MM.1S (cell line): ENCODE data around the gene SLC9A4.

ENCODE experiments used
- DNase-seq: peaks from one replicate; pipeline ENCODE4 v3.0.0-alpha.2; 2015
- H2AFZ ChIP-seq: fragments of 300-600 bp; sonication (generic); 2 replicates; pipeline ENCODE4 v1.6.0; 2016; ENCODE audit warnings: antibody characterized with exemption, low read length
- H3F3A ChIP-seq: fragments of 300-600 bp; sonication (generic); 2 replicates; pipeline ENCODE4 v1.6.1; 2016; ENCODE audit warnings: mild to moderate bottlenecking, antibody characterized with exemption, low read length, moderate library complexity, mixed read lengths; ENCODE audit not compliant: insufficient read depth
- H3K27ac ChIP-seq: fragments of 300-600 bp; sonication (generic); 2 replicates; pipeline ENCODE4 v1.5.1; 2016; ENCODE audit warnings: mild to moderate bottlenecking, low read length
- H3K27me3 ChIP-seq: fragments of 300-600 bp; sonication (generic); replicated peaks from 2 replicates; pipeline ENCODE4 v1.6.0; 2016; ENCODE audit warnings: low read length; ENCODE audit not compliant: insufficient read depth
- H3K36me3 ChIP-seq: fragments of 300-600 bp; sonication (generic); replicated peaks from 2 replicates; pipeline ENCODE4 v1.6.1; 2016; ENCODE audit warnings: mild to moderate bottlenecking, low read length, mixed read lengths; ENCODE audit not compliant: insufficient read depth
- H3K4me1 ChIP-seq: fragments of 300-600 bp; sonication (generic); 2 replicates; pipeline ENCODE4 v1.6.1; 2016; ENCODE audit warnings: low read length, mixed read lengths
- H3K4me2 ChIP-seq: fragments of 300-600 bp; sonication (generic); 2 replicates; pipeline ENCODE4 v1.6.0; 2016; ENCODE audit warnings: low read depth, low read length
- H3K4me3 ChIP-seq: fragments of 300-600 bp; sonication (generic); 2 replicates; pipeline ENCODE4 v1.5.1; 2016; ENCODE audit warnings: low read length, mixed read lengths
- H3K79me2 ChIP-seq: fragments of 300-600 bp; sonication (generic); 2 replicates; pipeline ENCODE4 v1.6.1; 2016; ENCODE audit warnings: mixed run types, low read length, mixed read lengths
- H3K9ac ChIP-seq: fragments of 300-600 bp; sonication (generic); 2 replicates; pipeline ENCODE4 v1.6.1; 2016; ENCODE audit warnings: low read length, mixed read lengths
- H3K9me2 ChIP-seq: fragments of 300-600 bp; sonication (generic); replicated peaks from 2 replicates; pipeline ENCODE4 v1.6.1; 2016; ENCODE audit warnings: mild to moderate bottlenecking, low read length, mixed read lengths; ENCODE audit not compliant: insufficient read depth
- H3K9me3 ChIP-seq: fragments of 300-600 bp; sonication (generic); replicated peaks from 2 replicates; pipeline ENCODE4 v1.6.1; 2016; ENCODE audit warnings: mild to moderate bottlenecking, low read length, mixed read lengths; ENCODE audit not compliant: insufficient read depth
- H4K20me1 ChIP-seq: fragments of 300-600 bp; sonication (generic); 2 replicates; pipeline ENCODE4 v1.6.1; 2016; ENCODE audit warnings: mild to moderate bottlenecking, low read length, moderate library complexity, mixed read lengths; ENCODE audit not compliant: insufficient read depth
- CTCF ChIP-seq: fragments of 300-600 bp; sonication (generic); IDR thresholded peaks from 2 replicates; pipeline ENCODE4 v1.5.1; 2016; ENCODE audit warnings: antibody characterized with exemption, low read length, mixed read lengths
- EZH2 ChIP-seq: fragments of 300-600 bp; sonication (generic); optimal IDR thresholded peaks from 2 replicates; pipeline ENCODE3; 2017; ENCODE audit warnings: low read depth, mild to moderate bottlenecking, antibody characterized with exemption, low read length, mixed read lengths
- EZH2phosphoT487 ChIP-seq: fragments of 300-600 bp; sonication (generic); IDR thresholded peaks from 2 replicates; pipeline ENCODE4 v1.6.1; 2018; ENCODE audit warnings: antibody characterized with exemption, low read length

The SLC9A4 gene

DNA sequence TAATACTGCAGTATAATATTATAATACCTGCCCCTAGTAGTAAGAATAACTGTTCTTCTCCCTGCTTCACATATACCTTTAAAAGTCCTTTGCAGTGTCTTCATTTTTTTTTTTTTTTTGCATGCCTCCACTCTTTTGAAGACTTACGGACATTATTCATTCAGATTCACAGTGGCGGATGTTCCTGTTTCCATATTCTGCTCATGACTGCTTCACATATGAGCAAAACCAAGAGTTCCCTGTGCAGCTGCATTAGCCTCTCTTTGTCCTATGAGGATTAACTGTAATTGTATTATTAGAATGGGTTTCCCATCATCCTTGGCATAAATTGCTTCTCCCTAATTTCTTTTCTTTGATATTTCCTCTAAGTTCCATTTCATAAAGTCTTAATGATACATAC is 37.3 kb upstream of the SLC9A4 start:
- Histone ChIP-seq H3K4me2 (no peak overlapping the region), H3K4me1 (no peaks in the 10 kb centered on the region)
- DNase-seq: no peak

DNA sequence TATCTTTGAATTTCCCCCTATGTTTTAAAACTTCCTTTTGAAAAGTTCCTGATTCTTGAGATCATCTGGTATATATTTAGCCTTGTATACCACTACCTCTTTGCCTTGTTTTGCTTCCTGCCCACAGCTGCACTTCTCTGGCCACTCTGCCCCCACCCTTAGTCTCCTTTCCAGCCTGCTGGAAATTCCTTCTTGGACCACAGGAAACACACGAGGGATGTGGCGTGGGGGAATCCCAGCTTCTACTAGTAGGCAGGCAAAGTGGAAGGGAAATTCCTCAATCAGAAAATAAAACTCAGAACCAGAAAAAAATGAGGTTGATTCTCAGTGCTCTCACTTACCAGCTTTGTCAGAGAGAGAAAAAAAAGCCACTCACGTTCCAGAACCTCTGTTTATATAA is 36.7 kb upstream of the SLC9A4 start:
- Histone ChIP-seq H3K27ac (no peak overlapping the region), H3F3A (no peaks in the 10 kb centered on the region), H3K79me2 (no peaks in the 10 kb centered on the region), H4K20me1 (no peaks in the 10 kb centered on the region), H3K4me3 (no peak overlapping the region), H3K27me3 (no peaks in the 10 kb centered on the region), H3K9me3 (no peaks in the 10 kb centered on the region), H3K9me2 (no peaks in the 10 kb centered on the region), H2AFZ (no peak overlapping the region), H3K4me2 (no peak overlapping the region), H3K9ac (no peak overlapping the region), H3K4me1 (no peaks in the 10 kb centered on the region), H3K36me3 (no peaks in the 10 kb centered on the region)
- DNase-seq: no peak
- no peak for TF ChIP-seq EZH2phosphoT487
- TF ChIP-seq EZH2: no peak
- TF ChIP-seq CTCF: no peak

More for the DNA sequence above, 37.3 kb upstream of the SLC9A4 start:
- no peaks in the 10 kb centered on the region for H3K79me2 ChIP-seq
- H2AFZ ChIP-seq: no peak overlapping the region
- no peak overlapping the region for H3K27ac ChIP-seq
- H4K20me1 ChIP-seq: no peaks in the 10 kb centered on the region
- H3K4me3 ChIP-seq: no peak overlapping the region
- no peaks in the 10 kb centered on the region for H3F3A ChIP-seq
- no peaks in the 10 kb centered on the region for H3K27me3 ChIP-seq
- no peaks in the 10 kb centered on the region for H3K9me2 ChIP-seq
- TF ChIP-seq CTCF (no peak), EZH2 (no peak), EZH2phosphoT487 (no peak)
- H3K9ac ChIP-seq: no peak overlapping the region
- no peaks in the 10 kb centered on the region for H3K9me3 ChIP-seq
- no peaks in the 10 kb centered on the region for H3K36me3 ChIP-seq

DNA sequence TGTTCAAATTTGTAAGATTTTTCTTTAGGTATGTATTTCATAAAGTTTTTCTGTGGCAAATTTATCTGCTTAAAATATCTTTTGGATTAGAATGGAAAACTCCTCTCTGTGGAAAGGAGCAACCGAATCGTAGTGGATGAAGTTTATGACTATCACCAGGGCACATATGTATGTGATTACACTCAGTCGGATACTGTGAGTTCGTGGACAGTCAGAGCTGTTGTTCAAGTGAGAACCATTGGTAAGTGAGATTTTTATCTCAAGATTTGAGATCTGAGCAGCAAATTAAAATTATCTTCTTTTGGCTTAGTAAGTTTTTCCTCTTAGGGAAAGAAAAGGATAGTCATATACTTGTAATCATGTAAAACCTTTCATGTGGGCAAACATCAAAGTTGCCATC is 35.9 kb upstream of the SLC9A4 start:
- H2AFZ ChIP-seq: no peak overlapping the region

More for the DNA sequence above, 35.9 kb upstream of the SLC9A4 start:
- H4K20me1 ChIP-seq: no peaks in the 10 kb centered on the region
- H3K4me2 ChIP-seq: no peak overlapping the region
- no peaks in the 10 kb centered on the region for H3K4me1 ChIP-seq
- no peaks in the 10 kb centered on the region for H3K9me2 ChIP-seq
- H3K27me3 ChIP-seq: no peaks in the 10 kb centered on the region
- no peak for TF ChIP-seq CTCF
- no peak for TF ChIP-seq EZH2
- TF ChIP-seq EZH2phosphoT487: no peak
- no peak for DNase-seq
- H3K79me2 ChIP-seq: no peaks in the 10 kb centered on the region
- H3K9ac ChIP-seq: no peak overlapping the region
- no peaks in the 10 kb centered on the region for H3K9me3 ChIP-seq
- H3F3A ChIP-seq: no peaks in the 10 kb centered on the region
- H3K36me3 ChIP-seq: no peaks in the 10 kb centered on the region
- no peak overlapping the region for H3K27ac ChIP-seq
- H3K4me3 ChIP-seq: no peak overlapping the region
